ENCODE measurements around the gene TCAF1. TPM values are rescaled to one million over a fixed set of nuclear protein-coding genes. Genes with fewer than 3 reads are reported as not detected.
"Not testable (repeated sequence)": the region's sequence is repeated elsewhere in the genome, so short reads cannot be mapped to it uniquely, and the experiment has no call there.

Gene TCAF1
- total RNA-seq, 1 donor from 2014 or later = 30.9 TPM

DNA sequence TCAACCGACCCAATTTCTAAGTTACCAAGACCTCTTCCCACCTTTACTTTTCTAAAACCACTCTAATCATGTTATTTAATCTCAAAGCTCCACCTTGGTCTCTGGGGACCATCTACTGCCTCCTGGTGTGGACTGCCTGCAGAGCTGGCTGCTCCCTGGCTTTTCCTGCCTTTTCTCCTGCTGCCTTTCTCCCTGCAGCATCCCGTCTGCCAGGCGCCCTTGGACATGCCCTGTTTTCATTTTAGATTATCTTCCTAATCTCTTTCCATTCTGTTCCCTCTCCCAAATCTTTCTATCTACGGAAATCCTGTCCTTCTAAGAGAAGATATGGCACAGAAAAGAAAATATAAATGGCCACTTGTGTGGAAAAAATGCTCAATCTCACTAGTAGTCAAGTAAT is 23.1 kb downstream of the TCAF1 start:
- TF ChIP-seq, protein P1, sequence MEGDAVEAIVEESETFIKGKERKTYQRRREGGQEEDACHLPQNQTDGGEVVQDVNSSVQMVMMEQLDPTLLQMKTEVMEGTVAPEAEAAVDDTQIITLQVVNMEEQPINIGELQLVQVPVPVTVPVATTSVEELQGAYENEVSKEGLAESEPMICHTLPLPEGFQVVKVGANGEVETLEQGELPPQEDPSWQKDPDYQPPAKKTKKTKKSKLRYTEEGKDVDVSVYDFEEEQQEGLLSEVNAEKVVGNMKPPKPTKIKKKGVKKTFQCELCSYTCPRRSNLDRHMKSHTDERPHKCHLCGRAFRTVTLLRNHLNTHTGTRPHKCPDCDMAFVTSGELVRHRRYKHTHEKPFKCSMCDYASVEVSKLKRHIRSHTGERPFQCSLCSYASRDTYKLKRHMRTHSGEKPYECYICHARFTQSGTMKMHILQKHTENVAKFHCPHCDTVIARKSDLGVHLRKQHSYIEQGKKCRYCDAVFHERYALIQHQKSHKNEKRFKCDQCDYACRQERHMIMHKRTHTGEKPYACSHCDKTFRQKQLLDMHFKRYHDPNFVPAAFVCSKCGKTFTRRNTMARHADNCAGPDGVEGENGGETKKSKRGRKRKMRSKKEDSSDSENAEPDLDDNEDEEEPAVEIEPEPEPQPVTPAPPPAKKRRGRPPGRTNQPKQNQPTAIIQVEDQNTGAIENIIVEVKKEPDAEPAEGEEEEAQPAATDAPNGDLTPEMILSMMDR (IDR thresholded peaks at IDR 0.05) = no peak
- Histone ChIP-seq H3K27me3 (no peaks in the 10 kb centered on the region), H3K4me1 (peaks cover 0 to 5% of the 10 kb centered on the region in 2 donors), H3K36me3 (peaks cover 11 to 18% of the 10 kb centered on the region in 2 donors), H3K27ac (no peak overlapping the region), H3K9me3 (no peaks in the 10 kb centered on the region), H3K4me3 (no peak overlapping the region)
- DNase-seq (ENCODE audit: low spot score in 2 of 2) = no peak
- intact Hi-C loops (cut with DNase I) = no loop called here

GRCh38 chr7:143877098-143877497 is 24.9 kb downstream of the TCAF1 start:
- Histone ChIP-seq H3K27ac (no peak overlapping the region), H3K4me1 (peaks cover 0 to 3% of the 10 kb centered on the region in 2 donors), H3K4me3 (no peak overlapping the region), H3K36me3 (peaks cover 11 to 18% of the 10 kb centered on the region in 2 donors), H3K9me3 (no peaks in the 10 kb centered on the region), H3K27me3 (no peaks in the 10 kb centered on the region)
- no peak for DNase-seq (ENCODE audit: low spot score in 2 of 2)
- intact Hi-C loops (cut with DNase I) = no loop called here
- TF ChIP-seq, protein P1 (IDR thresholded peaks at IDR 0.05) = no peak

DNA sequence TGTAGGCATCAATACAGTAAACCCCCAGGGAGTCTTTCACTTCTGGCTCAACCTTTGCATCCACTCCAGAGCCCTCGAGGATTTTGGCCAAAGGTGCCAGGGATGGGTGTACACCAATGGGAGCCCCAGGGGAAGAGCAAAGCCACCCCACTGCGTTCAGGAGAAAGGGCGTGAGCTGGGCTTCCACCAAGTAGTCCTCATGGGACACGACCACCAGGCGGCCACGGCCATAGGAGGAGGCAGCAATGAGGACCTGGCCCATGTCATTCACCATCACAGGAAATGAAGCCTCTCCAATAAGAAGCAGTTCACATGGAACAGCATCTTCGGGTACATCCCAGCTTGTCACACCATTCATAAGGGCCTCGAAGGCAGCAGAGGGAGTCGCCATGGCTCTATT is 25.8 kb downstream of the TCAF1 start:
- Histone ChIP-seq H3K4me1 (no peaks in the 10 kb centered on the region), H3K36me3 (peaks cover 11 to 18% of the 10 kb centered on the region in 2 donors), H3K4me3 (no peak overlapping the region), H3K9me3 (no peaks in the 10 kb centered on the region), H3K27ac (no peak overlapping the region), H3K27me3 (no peaks in the 10 kb centered on the region)
- intact Hi-C loops (cut with DNase I) = no loop called here
- no peak for DNase-seq (ENCODE audit: low spot score in 2 of 2)
- TF ChIP-seq, protein P1 (IDR thresholded peaks at IDR 0.05) = no peak

GRCh38 chr7:143873242-143873641 is 28.7 kb downstream of the TCAF1 start:
- H3K27ac ChIP-seq; H3K4me3 ChIP-seq; intact Hi-C loops (cut with DNase I); H3K27me3 ChIP-seq; H3K9me3 ChIP-seq; H3K4me1 ChIP-seq; DNase-seq (ENCODE audit: low spot score in 2 of 2): not testable (repeated sequence)
- peaks cover 11 to 18% of the 10 kb centered on the region in 2 donors for H3K36me3 ChIP-seq

DNA sequence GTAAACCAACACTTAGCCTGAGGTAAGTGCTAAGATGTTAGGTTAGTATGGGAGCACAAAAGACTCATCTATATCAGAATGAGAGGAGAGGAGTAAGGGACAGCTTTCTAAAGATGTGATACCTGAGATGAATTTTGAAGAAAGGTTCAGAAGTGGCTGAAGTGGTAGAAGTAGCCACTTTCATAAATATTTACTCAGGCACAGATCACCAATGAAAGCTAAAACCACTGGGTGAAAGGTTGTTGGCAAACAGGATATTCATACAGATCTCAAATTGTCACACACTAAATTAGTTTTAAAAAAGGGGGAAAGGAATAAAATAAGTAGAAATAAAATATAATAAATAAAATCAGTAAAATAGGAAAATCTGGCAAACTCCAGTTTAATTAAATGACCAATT is 30.4 kb downstream of the TCAF1 start:
- H3K9me3 ChIP-seq; H3K4me3 ChIP-seq; H3K27me3 ChIP-seq; H3K4me1 ChIP-seq; H3K27ac ChIP-seq; intact Hi-C loops (cut with DNase I); DNase-seq (ENCODE audit: low spot score in 2 of 2): not testable (repeated sequence)
- peaks cover 11 to 17% of the 10 kb centered on the region in 2 donors for H3K36me3 ChIP-seq

DNA sequence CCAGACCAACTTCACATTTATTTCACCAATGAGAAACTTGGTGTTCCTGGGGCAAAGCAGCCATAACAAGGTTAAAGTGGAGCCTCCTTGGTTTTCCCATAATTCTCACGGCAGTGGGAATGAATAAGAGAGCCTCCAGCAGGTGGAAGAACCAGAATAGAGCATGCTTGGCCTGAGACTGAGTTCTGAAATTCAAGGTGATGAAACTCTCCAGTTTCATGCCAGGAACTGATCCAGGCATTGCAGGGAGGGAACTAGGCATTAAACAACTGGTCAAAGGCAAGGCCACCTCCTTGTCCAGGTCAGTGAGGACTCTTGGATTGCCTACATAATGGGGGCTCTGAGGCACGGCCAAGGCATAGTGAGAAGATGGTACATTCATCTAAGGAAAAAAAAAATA is 44.0 kb downstream of the TCAF1 start:
- DNase-seq (ENCODE audit: low spot score in 2 of 2); H3K27me3 ChIP-seq; H3K27ac ChIP-seq; intact Hi-C loops (cut with DNase I); H3K4me3 ChIP-seq; H3K36me3 ChIP-seq; H3K4me1 ChIP-seq; H3K9me3 ChIP-seq: not testable (repeated sequence)

DNA sequence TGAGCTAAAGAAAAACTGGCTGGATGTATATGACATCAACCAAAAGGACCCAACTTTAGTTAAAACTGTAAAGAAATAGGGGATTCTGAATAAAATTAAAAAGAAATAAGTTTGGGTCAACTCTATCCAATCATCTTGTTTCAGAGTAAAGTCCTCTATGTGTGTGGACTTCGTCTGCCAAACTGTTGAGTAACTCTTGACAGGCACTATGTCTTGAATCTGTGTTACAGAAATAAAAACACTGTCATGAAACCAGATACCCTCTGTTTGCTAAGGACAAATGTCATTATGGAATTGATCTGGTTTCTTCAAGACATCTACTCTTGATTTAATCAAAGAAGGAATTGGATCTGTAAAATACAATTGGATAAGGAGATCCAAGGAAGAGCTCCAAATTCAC is 46.5 kb downstream of the TCAF1 start:
- H3K4me3 ChIP-seq; H3K27me3 ChIP-seq; H3K9me3 ChIP-seq; H3K27ac ChIP-seq; intact Hi-C loops (cut with DNase I); DNase-seq (ENCODE audit: low spot score in 2 of 2); H3K4me1 ChIP-seq; H3K36me3 ChIP-seq: not testable (repeated sequence)

DNA sequence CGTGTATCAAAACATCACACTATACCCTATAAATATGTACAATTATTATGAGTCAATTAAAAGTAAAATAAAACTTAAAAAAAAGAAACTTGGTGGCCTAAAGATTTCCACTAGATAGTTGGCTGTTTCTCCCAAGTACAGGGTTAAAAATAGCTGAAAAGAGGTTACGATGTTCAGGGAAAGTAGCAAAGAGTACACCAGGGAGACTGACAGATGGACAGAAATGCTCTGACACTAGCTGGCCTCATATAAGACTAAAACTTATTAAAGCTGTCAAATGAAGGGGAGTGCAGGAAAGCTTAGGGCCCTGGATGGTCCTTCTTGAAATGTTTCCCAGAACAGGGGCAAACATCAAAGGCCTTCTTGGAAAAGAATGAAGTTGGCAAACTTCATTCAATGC is 51.3 kb downstream of the TCAF1 start:
- no peaks in the 10 kb centered on the region for H3K27me3 ChIP-seq
- H3K36me3 ChIP-seq = peaks cover 0 to 3% of the 10 kb centered on the region in 2 donors
- no peak overlapping the region for H3K27ac ChIP-seq
- peaks cover 17 to 40% of the 10 kb centered on the region in 2 donors for H3K9me3 ChIP-seq
- DNase-seq (ENCODE audit: low spot score in 2 of 2) = peak in 1 of 2 donors; percentile 18
- H3K4me3 ChIP-seq = no peak overlapping the region
- no peaks in the 10 kb centered on the region for H3K4me1 ChIP-seq
- TF ChIP-seq, protein P1 (IDR thresholded peaks at IDR 0.05) = no peak
- intact Hi-C loops (cut with DNase I) = no loop called here
